Stimulated activated naive CD8-positive, alpha-beta T cell treated with anti-CD3 and anti-CD28 coated beads, Interleukin-15, Interleukin-2, amounts not matched to agents 100 ng/mL and 50 ng/mL, for 24 hours (primary cell): ENCODE results near the gene PDC.
A peak's percentile ranks its signal among the peaks of the same experiment; 100 is the strongest.

ENCODE experiments used
- H3K27ac Mint-ChIP-seq: one replicate; pipeline ENCODE4 v1.8.0; 2021; ENCODE audit warnings: mild to moderate bottlenecking, mixed read lengths
- H3K27me3 Mint-ChIP-seq: one replicate; pipeline ENCODE4 v1.8.0; 2021; ENCODE audit warnings: mixed read lengths
- H3K36me3 Mint-ChIP-seq: one replicate; pipeline ENCODE4 v1.8.0; 2021; ENCODE audit warnings: low read depth, mixed read lengths
- H3K4me1 Mint-ChIP-seq: one replicate; pipeline ENCODE4 v1.8.0; 2021; ENCODE audit warnings: low read depth, mixed read lengths
- H3K4me3 Mint-ChIP-seq: one replicate; pipeline ENCODE4 v1.8.0; 2021; ENCODE audit warnings: mild to moderate bottlenecking, mixed read lengths
- H3K9me3 Mint-ChIP-seq: one replicate; pipeline ENCODE4 v1.8.0; 2021; ENCODE audit warnings: mixed read lengths

PDC gene

DNA sequence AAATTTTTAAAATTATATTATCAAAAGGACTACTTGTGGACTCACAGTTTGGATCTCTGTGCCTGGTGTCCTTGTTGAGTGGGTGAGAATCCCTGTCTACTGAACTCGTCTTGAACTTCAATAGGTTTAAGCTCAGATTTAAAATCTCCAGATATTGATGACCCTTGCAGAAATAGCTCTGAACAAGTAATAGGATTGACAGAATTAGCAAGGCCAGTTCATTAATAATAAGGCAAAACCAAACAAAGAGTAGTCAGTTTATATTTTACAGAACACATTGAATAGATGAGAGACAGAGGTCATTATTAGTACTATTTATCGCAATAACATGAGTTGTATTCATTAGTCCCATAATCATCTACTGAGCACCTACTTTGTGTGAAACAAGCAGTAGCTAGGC, at the start of gene PDC:
TSS of gene PDC (minus strand) at position 101 of the 400 bp plus-strand sequence. CDS start 11,655 bp downstream, outside the sequence.
- H3K4me3 Mint-ChIP-seq = no peak within 1 kb of the TSS
- H3K27ac Mint-ChIP-seq = no peak within 1 kb of the TSS
- H3K36me3 Mint-ChIP-seq = no peaks in the 10 kb centered on the region
- H3K4me1 Mint-ChIP-seq = no peaks in the 10 kb centered on the region
- peaks cover under 1% of the 10 kb centered on the region for H3K27me3 Mint-ChIP-seq
- H3K9me3 Mint-ChIP-seq = no peaks in the 10 kb centered on the region

DNA sequence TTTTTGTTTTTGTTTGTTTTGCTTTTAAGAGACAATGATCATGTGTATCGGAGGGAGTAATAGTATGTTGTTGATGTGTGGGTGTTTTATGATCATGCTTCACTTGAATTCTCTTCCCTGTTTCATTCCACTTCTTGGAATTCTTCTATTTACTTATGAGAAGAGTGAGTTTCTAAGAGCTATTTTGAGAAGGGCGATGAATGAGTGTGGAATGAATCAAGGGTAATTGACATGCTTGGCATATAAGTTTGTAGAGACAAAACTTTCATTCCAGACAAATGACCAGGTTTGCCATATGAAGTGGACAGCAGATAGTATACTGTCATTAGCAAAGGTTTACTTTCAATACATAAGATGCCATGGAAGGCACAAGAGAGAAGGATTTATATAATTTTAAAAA, 42.3 kb upstream of the PDC start:
- H3K27me3 Mint-ChIP-seq = no peaks in the 10 kb centered on the region
- H3K27ac Mint-ChIP-seq = no peak overlapping the region
- H3K4me1 Mint-ChIP-seq = no peaks in the 10 kb centered on the region
- H3K36me3 Mint-ChIP-seq = no peaks in the 10 kb centered on the region
- no peak overlapping the region for H3K4me3 Mint-ChIP-seq
- H3K9me3 Mint-ChIP-seq = peaks cover 19% of the 10 kb centered on the region

DNA sequence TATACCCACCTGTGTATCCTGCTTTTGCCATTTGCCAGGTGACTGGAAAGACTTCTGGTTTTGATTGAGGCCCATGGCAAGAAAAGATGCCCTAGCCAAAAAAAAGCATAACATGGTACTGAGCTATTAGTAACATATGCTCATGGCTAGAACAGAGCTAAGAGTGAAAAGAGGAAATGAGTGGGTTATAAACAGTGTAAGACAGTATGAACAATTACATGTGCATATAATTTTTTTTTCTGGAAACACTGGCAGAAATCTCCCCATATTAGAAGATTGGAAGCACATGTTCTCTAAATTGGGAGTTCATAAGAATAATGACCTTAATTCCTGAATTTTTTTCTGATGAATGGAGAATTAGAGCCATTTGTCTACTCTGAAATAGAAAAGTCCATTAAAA, 41.2 kb upstream of the PDC start:
- H3K36me3 Mint-ChIP-seq = no peaks in the 10 kb centered on the region
- no peaks in the 10 kb centered on the region for H3K4me1 Mint-ChIP-seq
- no peak overlapping the region for H3K27ac Mint-ChIP-seq
- no peaks in the 10 kb centered on the region for H3K27me3 Mint-ChIP-seq
- H3K4me3 Mint-ChIP-seq = no peak overlapping the region
- H3K9me3 Mint-ChIP-seq = peaks cover 15% of the 10 kb centered on the region

DNA sequence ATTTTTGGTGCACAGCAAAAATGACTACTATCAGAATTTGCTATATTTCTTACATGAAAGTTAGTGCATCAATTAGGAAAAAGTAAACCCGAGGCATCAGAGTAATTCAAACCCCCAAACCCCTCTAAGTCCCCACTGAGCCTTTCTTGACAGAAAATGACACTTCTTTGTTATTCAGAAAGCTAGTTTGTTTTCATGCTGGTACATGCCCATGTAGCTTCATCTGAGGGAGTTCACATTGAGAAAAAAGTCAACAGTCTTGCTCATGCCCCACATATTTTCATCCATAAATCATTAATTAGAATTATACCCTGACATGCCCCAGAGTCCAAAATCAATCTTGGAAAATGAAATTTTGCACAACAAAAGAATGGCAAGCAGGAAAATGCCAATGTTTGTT, 39.9 kb upstream of the PDC start:
- Mint-ChIP-seq H3K27ac (no peak overlapping the region), H3K4me1 (no peaks in the 10 kb centered on the region), H3K27me3 (no peaks in the 10 kb centered on the region), H3K9me3 (peaks cover 6% of the 10 kb centered on the region), H3K36me3 (no peaks in the 10 kb centered on the region), H3K4me3 (no peak overlapping the region)

DNA sequence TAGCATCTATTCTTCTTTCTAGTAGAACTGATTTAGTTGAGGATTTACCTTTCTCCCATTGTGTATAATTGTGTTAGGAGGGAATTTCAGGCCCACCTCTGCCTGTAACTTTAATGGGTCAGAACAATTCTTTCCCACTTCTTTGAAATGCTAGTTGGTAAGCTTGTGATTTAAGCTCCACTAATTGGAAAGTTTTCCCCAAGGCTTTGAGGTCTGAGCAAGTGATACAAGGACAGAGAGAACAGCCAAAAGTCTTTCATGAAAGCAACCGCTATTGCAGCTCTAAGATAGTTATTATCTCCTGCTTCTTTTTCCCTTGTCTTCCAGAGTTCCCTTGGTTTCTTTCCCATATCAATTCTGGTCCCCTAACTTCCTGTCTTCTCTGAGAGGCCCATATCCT, 38.7 kb upstream of the PDC start:
- Mint-ChIP-seq H3K27ac (no peak overlapping the region), H3K4me3 (no peak overlapping the region), H3K36me3 (no peaks in the 10 kb centered on the region), H3K4me1 (no peaks in the 10 kb centered on the region), H3K27me3 (no peaks in the 10 kb centered on the region), H3K9me3 (no peaks in the 10 kb centered on the region)

DNA sequence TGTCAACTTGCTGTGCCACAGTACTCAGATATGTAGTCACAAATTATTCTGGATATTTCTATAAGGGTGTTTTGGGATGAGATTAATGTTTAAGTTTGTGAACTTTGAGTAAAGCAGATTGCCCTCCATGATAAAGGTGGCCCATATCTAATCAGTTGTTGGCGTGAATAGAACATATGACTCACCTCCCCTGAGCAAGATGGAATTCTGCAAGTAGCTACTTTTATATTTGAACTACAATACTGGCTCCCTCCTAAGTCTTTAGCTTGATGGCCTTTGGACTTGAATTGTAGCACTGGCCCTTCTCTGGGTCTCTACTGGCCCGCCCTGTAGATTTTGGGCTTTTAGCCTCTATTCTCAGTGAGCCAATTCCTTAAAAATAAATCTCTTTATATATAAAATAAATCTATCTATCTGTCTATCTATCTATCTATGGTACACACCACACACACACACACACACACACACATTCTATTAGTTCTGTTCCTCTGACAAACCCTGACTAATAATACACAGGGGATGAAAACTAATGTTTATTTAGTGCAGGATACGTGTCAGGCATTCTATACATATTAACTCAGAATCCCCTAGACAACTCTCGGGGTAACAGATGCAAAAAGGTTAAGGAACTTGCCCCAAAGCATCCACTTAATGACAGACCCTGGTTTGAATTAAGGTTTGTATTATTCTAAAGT, 37.9 kb upstream of the PDC start:
- Mint-ChIP-seq H3K36me3 (no peaks in the 10 kb centered on the region), H3K4me1 (no peaks in the 10 kb centered on the region), H3K4me3 (no peak overlapping the region), H3K27me3 (no peaks in the 10 kb centered on the region), H3K9me3 (no peaks in the 10 kb centered on the region), H3K27ac (no peak overlapping the region)

DNA sequence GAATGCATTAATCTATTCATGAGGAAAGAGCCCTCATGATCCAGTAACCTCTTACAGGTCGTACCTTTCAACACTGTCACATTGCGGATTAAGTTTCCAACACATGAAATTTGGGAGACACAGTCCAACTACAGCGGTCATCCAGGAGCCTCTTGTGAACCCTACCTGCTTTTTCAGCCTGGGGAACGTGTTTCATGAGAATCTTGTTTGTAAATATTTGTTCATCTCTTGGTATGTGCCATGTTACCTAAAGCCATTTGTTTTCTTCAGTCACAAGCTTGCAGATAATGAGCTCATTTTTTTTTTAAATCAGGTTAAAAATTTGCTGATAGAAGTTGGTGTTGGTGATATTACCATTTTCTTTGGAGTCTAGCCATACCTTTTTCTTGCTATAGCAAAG, 37.2 kb upstream of the PDC start:
- no peaks in the 10 kb centered on the region for H3K27me3 Mint-ChIP-seq
- no peak overlapping the region for H3K27ac Mint-ChIP-seq
- H3K4me1 Mint-ChIP-seq = no peaks in the 10 kb centered on the region
- no peaks in the 10 kb centered on the region for H3K9me3 Mint-ChIP-seq
- no peaks in the 10 kb centered on the region for H3K36me3 Mint-ChIP-seq
- no peak overlapping the region for H3K4me3 Mint-ChIP-seq

DNA sequence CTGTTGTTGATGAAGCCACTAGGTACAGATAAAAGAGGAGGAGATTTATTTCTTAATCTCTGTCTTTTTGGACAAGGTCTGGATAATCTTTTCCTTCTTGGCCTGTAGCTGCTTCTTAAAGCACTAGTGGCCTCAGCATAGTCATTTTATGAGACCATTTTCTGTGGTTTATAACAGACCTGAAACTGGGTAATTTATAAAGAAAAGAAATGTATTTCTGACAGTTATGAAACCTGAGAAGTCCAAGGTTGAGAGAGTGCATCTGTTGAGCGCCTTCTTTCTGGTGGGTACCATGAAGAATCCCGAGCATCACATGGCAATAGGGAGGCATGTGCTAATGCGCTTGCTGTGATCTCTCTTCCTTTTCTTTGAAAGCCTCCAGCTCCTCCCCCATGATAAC, 36.7 kb upstream of the PDC start:
- H3K9me3 Mint-ChIP-seq = no peaks in the 10 kb centered on the region
- H3K4me3 Mint-ChIP-seq = no peak overlapping the region
- H3K36me3 Mint-ChIP-seq = no peaks in the 10 kb centered on the region
- H3K27me3 Mint-ChIP-seq = no peaks in the 10 kb centered on the region
- no peak overlapping the region for H3K27ac Mint-ChIP-seq
- no peaks in the 10 kb centered on the region for H3K4me1 Mint-ChIP-seq

DNA sequence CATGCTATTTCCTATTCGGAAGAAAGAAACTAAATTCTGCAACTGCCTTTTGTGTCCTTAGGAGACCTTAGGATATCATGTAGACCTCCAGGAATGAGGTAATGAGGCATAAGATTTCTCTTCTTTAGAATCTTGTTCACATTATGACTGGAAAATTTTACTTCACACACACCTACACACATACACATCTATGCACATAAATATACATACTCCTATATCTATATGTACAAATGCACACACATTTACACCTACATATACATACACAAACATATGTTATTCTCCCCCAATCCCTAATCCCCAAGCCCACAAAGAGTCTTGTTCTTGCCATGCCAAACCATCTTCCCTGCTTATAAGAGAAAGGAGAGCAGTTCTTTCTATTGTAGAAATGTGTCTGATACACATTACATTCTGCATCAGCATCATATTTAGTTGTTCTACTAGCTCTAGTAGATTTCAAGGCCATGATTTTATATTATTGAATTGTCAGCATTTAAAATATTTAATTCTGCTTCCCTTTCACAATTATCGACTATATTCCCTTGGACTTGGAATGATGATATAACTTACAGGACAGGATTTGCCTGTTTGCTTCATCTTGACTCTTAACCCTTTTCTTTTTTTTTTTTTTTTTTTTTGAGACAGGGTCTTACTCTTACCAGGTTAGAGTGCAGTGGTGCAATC, 35.4 kb upstream of the PDC start:
- Mint-ChIP-seq H3K36me3 (no peaks in the 10 kb centered on the region), H3K27ac (no peak overlapping the region), H3K4me1 (no peaks in the 10 kb centered on the region), H3K4me3 (no peak overlapping the region), H3K9me3 (no peaks in the 10 kb centered on the region), H3K27me3 (no peaks in the 10 kb centered on the region)

DNA sequence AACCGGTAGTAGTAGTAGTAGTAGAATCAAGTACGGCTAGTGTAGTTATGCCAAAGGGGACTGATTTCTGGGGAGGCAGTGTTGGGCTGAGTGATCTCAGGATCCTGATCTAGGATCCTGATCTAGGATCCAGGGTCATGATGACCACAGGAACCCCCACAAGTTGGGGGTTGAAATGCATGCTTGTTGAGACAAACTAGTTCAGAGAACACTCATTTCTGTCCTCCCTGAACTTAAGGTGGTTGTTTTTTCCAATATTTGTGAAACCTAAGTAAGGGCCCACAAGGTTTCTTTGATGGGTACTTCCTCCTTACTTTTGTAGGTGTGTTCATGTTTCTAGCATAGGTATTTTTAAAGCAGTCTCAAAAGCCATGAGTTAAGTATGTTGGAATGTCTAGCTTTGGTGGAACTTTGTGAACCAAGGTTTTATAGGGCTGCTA, 33.9 kb upstream of the PDC start:
- Mint-ChIP-seq H3K36me3 (no peaks in the 10 kb centered on the region), H3K4me3 (no peak overlapping the region), H3K9me3 (no peaks in the 10 kb centered on the region), H3K4me1 (no peaks in the 10 kb centered on the region), H3K27ac (peak overlapping the region; percentile 47), H3K27me3 (no peaks in the 10 kb centered on the region)

DNA sequence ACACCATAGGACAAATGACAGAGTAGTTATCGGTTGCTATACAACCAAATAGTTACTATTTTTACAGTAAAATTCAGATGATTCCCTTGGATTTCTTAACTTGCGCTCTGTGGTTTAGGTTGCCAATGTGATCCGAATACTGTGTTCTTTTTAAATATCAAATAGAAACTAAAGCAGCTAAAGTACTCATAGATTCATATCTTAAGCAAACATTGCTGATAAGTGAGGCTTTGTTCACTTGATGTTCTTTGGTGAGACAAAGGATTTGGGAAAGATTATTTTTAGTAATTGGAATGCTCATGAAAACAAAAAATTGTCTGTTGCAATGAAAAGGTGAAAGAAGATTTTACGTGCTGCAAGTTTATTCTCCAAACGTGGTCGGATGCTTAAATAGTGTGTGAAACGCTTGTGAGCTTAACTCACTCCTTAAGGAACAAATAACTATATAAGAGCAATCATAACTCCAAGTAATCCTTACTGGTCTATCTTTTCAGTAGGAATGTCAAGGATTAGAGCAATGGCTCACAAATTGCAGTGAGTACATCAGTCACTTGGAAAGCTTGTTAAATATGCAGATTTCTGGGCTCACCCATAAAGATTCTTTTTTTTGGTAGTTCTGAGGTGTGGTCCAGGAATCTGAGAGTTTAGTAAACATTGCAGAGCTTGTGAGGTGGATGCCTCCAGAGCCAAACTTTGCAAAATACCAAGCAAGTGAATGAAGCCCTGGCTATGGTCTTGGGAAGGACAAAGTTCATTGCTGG, 31.8 kb upstream of the PDC start:
- H3K4me1 Mint-ChIP-seq = no peaks in the 10 kb centered on the region
- H3K4me3 Mint-ChIP-seq = no peak overlapping the region
- H3K27ac Mint-ChIP-seq = no peak overlapping the region
- no peaks in the 10 kb centered on the region for H3K36me3 Mint-ChIP-seq
- no peaks in the 10 kb centered on the region for H3K9me3 Mint-ChIP-seq
- H3K27me3 Mint-ChIP-seq = no peaks in the 10 kb centered on the region

DNA sequence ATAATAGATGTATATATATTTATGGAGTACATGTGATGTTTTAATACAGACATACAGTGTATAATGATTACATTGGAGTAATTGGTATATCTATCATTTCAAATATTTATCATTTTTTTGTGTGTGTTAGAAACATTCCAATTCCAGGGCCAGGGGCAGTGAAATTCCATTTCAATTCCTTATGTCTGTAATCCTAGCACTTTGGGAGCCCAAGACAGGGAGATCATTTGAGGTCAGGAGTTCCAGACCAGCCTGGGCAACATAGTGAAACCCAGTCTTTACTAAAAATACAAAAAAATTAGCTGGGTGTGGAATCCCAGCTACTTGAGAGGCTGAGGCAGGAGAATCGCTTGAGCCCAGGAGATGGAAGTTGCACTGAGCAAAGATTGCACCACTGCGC, 30.4 kb upstream of the PDC start:
- no peaks in the 10 kb centered on the region for H3K27me3 Mint-ChIP-seq
- H3K4me3 Mint-ChIP-seq = no peak overlapping the region

DNA sequence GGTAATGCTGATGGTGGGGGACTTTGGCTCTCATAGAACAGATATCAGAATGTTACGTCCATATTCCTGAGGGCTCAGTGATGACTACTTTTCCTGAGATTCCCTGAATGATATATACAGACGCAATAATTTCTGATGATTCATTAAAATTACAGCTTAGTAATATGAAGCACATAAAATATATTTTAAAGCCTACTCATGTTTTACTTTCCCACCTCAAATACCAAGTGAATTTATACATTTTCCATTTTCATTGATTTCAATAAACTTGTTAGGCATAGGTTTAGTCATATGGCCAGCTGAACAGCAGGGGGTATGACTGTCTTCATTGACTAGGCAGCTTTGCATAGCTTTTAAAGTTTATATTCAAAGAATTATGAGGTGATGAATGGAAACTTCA, 26.2 kb upstream of the PDC start:
- no peaks in the 10 kb centered on the region for H3K4me1 Mint-ChIP-seq
- H3K27me3 Mint-ChIP-seq = peaks cover 3% of the 10 kb centered on the region
- H3K36me3 Mint-ChIP-seq = no peaks in the 10 kb centered on the region
- no peaks in the 10 kb centered on the region for H3K9me3 Mint-ChIP-seq
- no peak overlapping the region for H3K27ac Mint-ChIP-seq
- H3K4me3 Mint-ChIP-seq = no peak overlapping the region

More for the DNA sequence above, 30.4 kb upstream of the PDC start:
- H3K36me3 Mint-ChIP-seq = no peaks in the 10 kb centered on the region
- H3K27ac Mint-ChIP-seq = no peak overlapping the region
- H3K4me1 Mint-ChIP-seq = no peaks in the 10 kb centered on the region
- H3K9me3 Mint-ChIP-seq = no peaks in the 10 kb centered on the region

DNA sequence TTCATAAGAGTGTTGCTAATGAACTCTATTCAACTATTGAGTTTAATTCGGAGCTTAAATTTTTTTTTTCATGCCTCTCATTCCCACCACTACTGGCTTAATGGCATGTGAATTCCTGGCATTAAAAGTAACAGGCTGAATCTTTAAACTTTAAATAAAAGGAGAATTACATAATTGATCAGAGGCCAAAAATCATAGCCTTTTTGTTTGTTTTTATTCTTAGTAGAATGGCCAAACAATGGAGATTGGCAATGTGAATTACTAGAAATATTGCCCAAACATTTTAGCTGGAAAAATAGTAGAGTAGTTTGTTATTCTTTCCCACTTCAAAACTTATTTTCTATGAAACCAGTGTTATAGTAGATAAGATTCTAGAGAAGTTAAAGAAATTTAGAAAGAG, 25.1 kb upstream of the PDC start:
- Mint-ChIP-seq H3K27me3 (peaks cover 3% of the 10 kb centered on the region), H3K4me1 (no peaks in the 10 kb centered on the region), H3K9me3 (no peaks in the 10 kb centered on the region), H3K4me3 (no peak overlapping the region), H3K27ac (no peak overlapping the region), H3K36me3 (no peaks in the 10 kb centered on the region)

DNA sequence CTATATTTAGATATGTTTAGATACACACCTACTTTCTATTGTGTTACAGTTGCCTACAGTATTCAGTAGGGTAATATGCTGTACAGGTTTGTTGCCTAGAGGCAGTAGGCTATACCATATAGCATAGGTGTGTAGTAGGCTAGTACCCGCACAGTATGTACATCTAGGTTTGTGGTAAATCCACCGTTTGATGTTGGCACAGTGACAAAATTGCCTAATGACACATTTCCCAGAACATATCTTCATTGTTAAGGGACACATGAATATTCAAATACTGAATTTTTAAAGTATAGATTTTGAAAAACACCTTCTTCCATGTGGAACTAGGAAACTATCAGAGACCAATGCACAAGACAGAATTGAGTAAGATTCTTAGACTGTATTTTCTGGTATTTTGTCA, 22.6 kb upstream of the PDC start:
- H3K36me3 Mint-ChIP-seq = no peaks in the 10 kb centered on the region
- H3K27me3 Mint-ChIP-seq = peaks cover 3% of the 10 kb centered on the region
- H3K9me3 Mint-ChIP-seq = no peaks in the 10 kb centered on the region
- H3K27ac Mint-ChIP-seq = no peak overlapping the region
- H3K4me3 Mint-ChIP-seq = no peak overlapping the region
- H3K4me1 Mint-ChIP-seq = no peaks in the 10 kb centered on the region
